ENCODE data around the gene TMEM238. TPM values are rescaled to one million over a fixed set of nuclear protein-coding genes. Genes with fewer than 3 reads are reported as not detected.
A peak's percentile ranks its signal among the peaks of the same experiment; 100 is the strongest.
"Not testable (repeated sequence)": the region's sequence is repeated elsewhere in the genome, so short reads cannot be mapped to it uniquely, and the experiment has no call there.

The TMEM238 gene
- polyA plus RNA-seq, 12 donors, result 0.22 to 0.55 (median 0.35) TPM; not detected in 9

DNA sequence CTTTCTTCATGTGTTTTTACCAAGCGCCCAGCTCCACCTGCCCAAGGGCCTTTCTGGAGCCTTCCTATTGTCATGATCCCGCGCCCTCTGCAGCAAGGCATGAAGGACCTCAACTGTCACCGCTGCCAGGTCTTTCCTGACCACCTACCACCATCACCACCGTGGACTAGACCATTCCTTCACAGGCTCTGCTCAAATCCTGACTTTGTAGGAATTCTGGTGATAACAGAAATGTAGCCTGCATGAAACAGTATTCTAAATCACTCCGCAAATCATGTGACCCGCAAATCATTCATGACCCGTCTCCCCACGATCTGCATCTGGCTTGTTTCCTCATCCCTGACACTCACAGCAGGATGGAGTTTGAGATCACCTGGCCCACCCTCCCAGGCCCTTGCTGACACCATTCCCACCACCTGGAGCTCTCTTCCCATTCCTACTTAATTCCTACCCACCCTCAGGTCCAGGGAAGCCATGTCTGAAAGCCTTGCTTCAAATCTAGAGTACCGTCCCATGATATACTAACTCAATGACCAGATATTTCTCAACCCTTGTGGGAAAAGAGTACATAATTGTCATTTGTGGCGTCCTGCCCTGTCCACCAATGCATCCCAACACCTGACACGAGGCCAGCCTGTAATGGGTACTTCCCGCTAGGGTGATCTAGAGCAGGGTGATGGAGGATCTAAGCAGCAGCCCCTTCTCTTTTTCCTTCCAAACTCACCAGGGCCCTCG, 22.2 kb upstream of the TMEM238 start:
- no peak for DNase-seq

DNA sequence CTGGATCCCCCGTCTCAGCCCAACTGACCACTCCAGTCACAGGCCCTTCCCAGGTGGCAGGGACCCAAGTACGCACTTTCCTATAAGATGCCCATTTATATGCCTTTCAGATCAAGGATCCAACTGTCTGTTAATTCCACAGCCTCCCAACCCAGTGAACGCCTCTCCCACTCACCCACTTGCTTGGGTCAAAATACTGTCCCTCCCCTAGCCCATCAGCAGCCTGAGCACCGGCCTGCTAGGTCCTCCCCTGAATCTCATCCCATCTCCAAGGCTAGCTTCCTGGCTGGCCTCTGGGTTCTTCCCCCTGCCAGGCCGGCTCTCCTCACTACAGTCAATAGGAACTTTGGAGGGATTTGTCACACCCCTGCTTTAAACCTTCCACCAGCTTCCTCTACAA, 21.5 kb upstream of the TMEM238 start:
- DNase-seq, result no peak

DNA sequence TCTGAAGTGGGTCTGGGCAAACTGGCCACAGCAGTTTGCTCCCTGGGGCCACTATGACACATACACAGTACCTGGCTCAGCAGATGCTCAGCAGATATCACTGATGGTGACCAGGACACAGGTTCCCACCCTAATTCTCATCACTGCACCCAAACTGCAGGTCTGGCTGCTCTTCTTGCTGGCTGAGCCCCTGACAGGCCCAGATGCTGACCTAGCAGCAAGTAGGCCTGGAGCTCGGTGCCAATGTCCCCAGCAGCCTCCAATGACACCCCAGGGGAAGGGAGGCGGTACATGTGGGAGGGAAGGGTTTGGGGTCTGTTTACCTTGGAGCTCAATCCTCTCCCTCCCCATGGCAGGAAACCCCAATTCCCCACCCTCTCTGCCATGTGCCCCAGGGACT, 18.4 kb upstream of the TMEM238 start:
- no peak for DNase-seq

DNA sequence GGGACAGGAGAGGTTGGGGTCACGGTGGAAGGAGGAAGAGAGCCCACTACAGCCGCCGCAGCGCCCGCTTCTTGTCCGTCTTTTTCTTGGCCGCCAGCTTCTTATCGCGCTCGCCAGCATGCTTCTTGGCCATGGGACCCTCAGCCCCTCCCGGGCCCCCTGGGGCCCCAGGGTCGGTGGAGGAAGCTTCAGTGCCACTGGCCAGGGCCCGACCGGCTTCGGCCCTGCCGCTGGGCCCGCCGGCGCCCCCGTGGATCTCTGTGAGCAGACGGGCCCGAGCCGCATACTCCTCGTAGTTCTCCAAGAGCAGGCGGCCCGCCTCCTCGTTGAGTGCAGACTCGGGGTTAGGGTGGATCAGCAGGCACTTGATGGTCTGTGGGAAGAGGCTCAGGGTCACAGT, 17.3 kb upstream of the TMEM238 start:
- not testable (repeated sequence) for DNase-seq

DNA sequence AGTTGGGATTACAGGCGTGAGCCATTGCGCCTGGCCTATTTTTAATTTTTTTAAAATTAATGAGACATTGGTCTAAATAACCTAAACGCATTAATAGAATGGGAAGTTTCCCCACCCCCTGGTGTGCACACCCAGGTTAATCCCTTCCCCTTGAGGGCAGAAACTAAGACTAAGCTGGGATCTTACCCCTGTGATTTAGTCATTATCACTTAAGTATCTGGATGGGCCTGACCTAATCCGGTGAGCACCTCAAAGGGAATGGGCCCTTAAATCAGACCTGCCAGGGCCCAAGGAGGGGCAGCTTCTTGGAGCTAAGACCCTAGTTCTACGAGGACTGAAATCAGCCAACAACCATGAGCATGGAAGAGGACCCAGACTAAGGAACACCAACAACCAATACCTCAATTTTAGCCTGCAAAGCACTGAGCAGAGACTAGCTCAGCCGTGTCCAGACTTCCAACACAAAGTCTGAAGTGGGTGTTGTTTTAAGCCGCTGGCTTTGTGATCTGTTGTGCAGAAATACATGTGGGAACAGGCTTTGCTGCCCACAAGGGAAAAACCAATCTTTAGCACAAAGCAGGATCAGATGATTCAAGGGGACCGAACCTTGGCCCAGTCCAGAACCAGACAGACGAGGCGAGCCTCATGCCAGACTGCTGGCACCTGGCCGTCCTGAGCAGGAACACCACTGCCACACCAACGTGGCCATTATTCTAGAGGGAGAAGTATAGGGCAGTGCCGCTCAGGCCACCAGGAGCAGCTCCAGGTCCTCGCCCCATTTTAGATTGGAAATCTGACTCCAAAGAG, 16.4 kb upstream of the TMEM238 start:
- no peak for DNase-seq

DNA sequence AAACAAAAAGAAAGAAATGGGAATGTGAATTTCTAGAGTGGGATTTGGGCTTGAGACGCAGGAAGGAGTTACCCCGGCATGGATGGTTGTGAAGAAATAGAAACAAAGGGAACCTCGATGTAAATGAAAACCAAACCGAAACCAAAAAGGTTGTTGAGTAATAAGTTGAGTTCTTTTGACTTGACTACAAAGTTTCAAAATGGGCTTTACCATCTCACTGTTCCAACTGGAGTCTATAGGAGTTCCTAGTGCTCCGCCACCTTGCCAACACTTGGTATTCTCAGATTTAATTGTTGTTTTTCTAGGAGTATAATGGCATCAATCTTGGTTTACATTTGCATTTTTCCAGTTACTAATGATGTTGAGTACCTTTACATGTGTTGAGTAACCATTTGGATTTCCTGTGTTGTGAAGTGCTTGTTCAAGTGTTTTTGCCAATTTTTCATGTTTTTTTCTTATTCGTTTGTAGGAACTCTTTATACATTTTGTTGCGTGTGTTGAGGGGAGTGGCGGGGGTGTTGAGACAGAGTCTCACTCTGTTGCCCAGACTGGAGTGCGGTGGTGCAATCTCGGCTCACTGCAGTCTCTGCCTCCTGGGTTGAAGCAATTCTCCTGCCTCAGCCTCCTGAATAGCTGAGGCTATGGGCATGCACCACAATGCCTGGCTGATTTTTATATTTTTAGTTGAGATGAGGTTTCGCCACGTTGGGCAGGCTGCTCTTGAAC, 14.3 kb upstream of the TMEM238 start:
- DNase-seq, result no peak

DNA sequence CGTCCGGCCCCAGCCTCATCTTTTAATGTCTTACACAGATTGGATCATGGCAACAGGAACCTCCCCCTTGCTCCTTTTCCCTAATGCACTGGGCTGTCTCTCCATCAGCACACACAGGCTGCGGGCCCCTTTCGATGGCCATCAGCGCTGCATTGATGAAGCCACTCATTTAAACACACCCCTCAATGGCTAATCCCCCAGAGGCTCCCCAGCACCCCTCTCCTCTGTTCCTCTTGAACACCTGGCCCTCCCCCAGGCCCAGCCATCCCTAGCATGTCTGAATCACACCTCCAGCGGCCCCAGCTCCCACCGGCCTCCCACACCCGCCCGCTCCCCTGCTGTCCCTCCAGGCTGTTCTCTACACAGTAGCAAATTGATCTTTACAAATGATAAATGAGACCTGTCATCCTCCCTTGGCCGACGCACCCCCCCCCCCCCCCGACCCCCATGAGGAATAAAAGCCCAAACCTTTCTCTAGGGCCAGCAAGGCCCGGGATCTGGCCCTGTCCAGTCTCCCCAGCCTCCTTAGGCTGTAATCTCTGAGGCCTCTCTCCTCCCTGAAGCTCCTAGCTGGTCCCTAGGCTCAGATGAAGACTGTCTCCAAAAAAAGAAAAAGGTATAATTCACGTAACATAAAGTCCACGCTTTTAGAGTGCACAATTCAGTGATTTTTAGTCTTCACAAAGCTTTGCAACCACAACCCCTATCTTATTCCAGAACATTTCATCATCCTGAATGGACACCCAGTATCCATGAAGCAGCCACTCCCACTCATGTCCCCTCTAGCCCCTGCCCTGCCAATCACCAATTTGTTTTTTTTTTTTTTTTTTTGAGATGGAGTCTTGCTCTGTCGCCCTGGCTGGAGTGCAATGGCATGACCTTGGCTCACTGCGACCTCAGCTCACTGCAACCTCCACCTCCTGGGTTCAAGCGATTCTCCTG, 9.0 kb upstream of the TMEM238 start:
- DNase-seq, result no peak

DNA sequence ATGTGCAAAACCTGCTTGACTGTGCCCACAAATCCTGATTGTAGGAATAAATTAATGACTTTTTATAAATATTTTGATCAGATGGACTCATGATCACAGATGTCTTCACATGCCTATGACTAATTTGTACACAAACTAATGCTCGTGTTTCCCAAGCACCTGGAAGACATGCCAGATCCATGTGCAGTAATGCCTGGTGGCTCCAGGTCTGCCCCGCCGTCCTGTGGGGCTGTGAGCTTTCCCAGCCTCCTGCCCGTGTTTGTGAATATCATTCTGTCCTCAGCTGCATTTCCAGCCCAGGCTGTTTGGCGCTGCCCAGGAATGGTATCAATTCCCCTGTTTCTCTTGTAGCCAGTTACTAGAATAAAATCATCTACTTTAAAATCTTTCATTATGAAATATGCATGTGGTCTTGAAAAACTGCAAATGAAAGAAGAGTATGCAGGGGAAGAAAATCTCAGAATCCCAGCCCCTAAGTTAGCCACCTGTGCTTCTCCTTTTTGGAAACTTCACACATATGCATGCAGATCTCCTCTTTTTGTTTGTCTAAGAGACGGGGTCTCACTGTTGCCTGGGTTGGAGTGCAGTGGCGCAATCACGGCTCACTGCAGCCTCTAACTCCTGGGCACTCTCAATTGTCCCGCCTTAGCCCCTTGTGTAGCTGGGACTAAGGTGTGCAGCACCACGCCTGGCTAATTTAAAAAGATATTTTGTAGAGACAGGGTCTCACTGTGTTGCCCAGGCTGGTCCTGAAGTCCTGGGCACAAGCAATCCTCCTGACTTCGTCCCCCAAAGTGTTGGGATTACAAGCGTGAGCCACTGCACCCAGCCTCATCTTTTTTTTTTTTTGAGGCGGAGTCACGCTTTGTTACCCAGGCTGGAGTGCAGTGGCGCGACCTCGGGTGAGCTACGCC, 7.9 kb upstream of the TMEM238 start:
- DNase-seq, result no peak

DNA sequence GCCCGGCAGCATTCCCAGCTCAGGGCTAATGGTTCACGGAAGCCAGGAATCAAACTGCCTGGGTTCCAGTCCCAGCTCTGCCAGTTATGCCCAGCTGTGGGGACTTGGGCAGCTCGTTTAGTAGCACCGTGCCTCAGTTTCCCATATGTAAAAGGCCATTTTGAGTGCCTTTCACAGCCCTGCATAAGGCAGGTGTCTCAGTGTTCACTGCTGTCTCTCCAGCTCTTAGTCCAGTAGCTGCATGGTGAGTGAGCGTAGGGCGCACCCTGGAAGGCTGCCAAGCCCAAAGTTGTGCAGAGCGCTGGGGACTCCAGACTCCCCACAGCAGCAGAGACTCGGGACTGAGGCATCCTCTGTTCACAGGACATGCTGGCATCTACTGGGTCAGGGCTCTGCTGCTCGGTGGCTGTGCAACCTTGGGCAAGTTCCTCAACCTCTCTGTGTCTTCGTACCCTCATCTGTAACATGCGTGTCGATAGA, 7.1 kb upstream of the TMEM238 start:
- DNase-seq, result no peak

DNA sequence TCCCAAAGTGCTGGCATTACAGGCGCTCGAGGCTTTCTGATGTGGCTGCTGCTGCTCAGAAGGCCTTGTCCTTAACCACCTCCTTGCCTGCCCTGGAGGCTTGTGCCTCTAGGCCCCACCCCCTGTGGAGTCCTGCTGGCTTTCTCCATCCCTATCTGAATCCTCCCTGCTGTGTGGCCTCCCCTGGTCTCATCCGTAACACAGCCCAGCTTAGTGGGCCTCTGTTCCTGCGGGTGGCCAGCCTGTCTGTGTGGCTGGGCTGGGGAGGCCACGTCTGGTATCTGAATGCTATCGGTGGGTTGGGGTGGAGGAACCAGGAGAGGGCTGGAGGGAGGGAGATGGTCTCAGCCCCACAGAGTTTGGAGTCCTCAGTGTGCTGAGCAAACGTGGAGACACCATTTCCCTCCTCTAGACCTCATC, 6.4 kb upstream of the TMEM238 start:
- DNase-seq, result no peak

DNA sequence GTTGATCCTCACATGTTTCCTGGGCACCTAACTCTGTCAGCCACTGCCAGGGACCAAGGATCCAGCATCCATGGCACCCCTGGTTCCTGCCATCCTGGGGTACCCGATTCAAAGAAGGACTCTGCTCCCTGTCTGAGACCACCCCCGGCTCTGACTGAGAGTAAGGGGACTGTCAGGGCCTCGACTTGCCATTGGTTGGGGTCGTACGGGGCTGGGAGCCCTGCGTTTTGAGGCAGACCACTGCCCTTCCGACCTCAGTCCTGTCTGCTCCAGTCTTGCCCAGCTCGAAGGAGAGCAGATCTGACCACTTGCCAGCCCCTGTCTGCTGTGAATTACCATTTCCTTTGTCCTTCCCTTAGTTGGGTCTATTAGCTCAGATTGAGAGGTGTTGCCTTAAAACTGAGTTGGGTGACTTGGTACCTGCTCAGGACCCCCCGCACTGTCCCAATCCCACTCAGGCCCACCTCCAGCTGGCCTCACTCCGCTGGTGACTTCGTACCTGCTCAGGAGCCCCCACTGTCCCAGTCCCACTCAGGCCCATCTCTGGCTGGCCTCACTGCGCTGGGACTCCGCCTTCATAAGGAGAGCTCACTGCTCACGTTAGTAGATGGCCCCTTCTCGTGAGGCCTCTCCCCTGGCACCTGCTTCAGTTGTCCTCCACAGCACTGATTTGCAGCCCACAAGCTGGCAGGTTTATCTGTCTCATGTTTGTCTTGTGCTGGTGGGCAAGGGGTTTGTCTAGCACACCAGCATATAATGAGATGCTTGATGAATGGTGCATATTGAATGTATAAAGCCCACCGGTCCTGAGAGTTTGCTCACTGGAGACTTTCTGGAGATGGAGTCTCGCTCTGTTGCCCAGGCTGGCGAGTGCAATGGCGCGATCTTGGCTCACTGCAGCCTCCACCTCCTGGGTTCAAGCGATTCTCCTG, 5.6 kb upstream of the TMEM238 start:
- no peak for DNase-seq

DNA sequence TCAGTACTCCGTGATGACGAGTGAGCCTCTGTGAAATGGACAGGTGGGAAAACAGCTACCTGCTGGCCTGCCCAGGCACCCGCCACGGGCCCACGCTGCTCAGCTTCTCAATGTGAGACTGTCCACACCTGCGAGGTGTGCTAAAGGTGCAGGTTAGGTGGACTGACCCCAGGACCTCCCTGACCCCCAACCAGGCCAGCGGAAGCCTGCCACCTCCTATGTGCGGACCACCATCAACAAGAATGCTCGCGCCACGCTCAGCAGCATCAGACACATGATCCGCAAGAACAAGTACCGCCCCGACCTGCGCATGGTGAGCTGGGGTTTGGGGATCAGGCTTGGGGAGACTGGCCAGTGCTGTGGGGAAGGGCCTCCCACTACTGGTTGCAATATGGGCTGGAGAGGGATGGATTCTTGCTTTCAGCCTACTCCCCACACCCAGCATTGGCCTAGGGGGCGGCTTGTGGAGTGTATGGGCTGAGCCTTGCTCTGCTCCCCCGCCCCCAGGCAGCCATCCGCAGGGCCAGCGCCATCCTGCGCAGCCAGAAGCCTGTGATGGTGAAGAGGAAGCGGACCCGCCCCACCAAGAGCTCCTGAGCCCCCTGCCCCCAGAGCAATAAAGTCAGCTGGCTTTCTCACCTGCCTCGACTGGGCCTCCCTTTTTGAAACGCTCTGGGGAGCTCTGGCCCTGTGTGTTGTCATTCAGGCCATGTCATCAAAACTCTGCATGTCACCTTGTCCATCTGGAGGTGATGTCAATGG, 3.8 kb upstream of the TMEM238 start:
- DNase-seq, result no peak

DNA sequence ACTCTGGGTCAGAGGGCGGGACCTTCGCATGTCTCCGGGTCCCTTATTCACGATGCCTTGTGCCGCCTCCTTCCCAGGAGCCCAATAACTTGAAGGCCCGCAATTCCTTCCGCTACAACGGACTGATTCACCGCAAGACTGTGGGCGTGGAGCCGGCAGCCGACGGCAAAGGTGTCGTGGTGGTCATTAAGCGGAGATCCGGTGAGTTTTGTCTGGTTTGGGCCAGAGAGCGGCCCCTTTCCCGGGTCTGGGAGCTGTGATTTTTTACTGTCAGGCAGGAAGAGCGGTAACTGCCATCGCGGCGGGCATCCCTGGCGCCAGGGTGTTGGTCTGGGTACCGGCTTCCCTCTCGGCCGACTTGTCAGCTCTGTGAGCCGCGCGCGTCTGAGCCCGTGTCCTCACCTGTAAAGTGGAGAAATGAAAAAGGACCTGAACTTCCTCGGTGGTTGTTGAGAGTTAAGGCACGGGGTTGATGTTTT, 2.4 kb upstream of the TMEM238 start:
- DNase-seq, result no peak

DNA sequence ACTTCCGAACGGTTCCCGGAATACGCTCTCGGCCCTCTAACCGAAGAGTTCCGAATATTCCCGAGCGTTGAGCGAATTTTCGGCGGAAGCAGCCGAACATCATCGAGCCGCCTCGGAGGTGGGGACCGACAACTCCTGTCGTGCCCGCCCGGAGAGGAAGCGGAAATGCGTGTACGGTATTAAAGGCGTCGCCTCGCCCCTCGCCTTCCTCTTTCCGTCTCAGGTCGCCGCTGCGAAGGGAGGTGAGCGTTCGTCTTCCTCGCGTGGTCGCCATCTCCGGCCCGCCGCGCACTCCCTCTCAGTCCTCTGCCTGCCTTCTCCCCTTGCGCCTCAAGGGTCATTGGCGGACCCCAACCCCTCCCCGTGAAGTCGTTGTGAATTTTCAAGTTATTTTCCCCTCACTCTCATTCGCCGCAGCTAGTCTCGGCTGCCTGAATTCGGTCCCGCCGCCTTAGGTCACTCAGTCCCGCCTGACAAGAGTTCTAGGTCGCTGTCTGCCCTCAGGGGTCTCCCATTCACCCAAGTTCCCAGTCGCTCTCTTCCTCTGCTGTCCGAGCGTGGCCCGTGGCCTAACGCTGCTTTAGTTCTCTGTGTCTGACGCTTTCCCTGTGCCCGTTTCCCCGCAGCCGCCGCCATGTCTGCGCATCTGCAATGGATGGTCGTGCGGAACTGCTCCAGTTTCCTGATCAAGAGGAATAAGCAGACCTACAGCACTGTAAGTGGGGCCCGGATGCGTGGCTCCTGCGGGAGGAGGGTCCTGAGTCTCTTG, 1.8 kb upstream of the TMEM238 start, which contains the start of gene RPL28:
Gene RPL28, plus strand, starts transcription at position 209 of the 769 bp plus-strand sequence. Its CDS starts 426 bp downstream, at position 635.
- peak; percentile 99 for DNase-seq

DNA sequence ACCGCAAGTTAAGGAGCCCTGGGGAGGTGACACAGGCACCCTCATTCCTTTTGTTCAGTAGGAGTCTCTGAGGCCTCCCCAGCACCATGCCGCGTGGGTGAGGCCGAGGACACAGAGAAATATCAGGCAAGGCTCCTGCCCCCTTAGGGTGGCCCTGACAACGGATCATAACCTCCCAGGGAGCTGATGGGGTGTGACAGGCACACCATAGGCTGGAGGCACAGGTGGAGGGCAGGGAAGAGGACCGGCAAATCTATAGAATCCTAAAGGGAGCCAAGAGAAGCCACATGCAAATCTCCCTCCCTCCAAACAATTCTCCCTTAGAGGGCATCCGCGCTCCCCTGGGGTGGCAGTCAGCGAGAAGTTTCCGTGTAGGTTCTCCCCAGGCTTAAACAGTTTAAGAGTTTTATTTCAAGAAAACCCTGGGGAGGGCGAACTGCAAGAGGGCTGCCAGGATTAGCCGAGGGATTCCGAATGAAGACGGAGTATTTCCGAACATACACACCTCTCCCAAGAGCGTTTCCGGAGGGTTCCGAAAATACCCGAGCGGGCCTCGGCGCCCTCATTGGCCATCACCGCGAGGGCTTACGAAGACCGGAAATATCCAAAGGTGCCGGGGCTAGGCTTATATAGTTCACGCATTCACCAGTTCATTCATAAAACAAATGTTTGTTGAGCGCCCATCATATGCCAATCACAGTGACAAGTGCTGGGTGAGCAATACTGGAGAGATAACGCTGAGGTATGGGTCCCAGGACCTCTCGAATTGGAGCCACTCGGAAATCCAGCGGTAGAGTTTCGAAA, 1.0 kb upstream of the TMEM238 start:
- DNase-seq, result peak; percentile 98

All from muscle of arm (tissue), 12 donors.